HG03196 (cell line): ENCODE results near the gene MTIF3.
"Not testable (repeated sequence)": the region's sequence is repeated elsewhere in the genome, so short reads cannot be mapped to it uniquely, and the experiment has no call there.

Experiments used
- ATAC-seq: cut with Tn5 transposase; IDR thresholded peaks from one replicate; pipeline ENCODE4 v1.9.1; 2021; ENCODE audit not compliant: unreplicated experiment

MTIF3 gene

GRCh38 chr13:27421101-27421871 is 29.1 kb downstream of the MTIF3 start:
- no peak for ATAC-seq

- ATAC-seq = no peak
Measured at GRCh38 chr13:27419328-27419727, 31.0 kb downstream of the MTIF3 start.

GRCh38 chr13:27415116-27415515 is 35.2 kb downstream of the MTIF3 start:
- ATAC-seq = no peak

- no peak for ATAC-seq
Measured at GRCh38 chr13:27411341-27411740, 39.0 kb downstream of the MTIF3 start.

- no peak for ATAC-seq
Measured at GRCh38 chr13:27409013-27409412, 41.4 kb downstream of the MTIF3 start.

- no peak for ATAC-seq
Measured at GRCh38 chr13:27408074-27408473, 42.3 kb downstream of the MTIF3 start.

- no peak for ATAC-seq
Measured at GRCh38 chr13:27406178-27406939, 44.0 kb downstream of the MTIF3 start.

GRCh38 chr13:27405546-27406134 is 44.7 kb downstream of the MTIF3 start:
- no peak for ATAC-seq

GRCh38 chr13:27404680-27405079 is 45.7 kb downstream of the MTIF3 start:
- ATAC-seq = no peak

- ATAC-seq = no peak
Measured at GRCh38 chr13:27403727-27404385, 46.5 kb downstream of the MTIF3 start.

GRCh38 chr13:27403203-27403678 is 47.1 kb downstream of the MTIF3 start:
- no peak for ATAC-seq

GRCh38 chr13:27401210-27401609 is 49.2 kb downstream of the MTIF3 start:
- ATAC-seq = no peak

- ATAC-seq = not testable (repeated sequence)
Measured at GRCh38 chr13:27400405-27400804, 50.0 kb downstream of the MTIF3 start.

GRCh38 chr13:27398360-27398759 is 52.0 kb downstream of the MTIF3 start:
- ATAC-seq = no peak

GRCh38 chr13:27396252-27396846 is 54.0 kb downstream of the MTIF3 start:
- ATAC-seq = no peak

GRCh38 chr13:27395007-27395510 is 55.3 kb downstream of the MTIF3 start:
- ATAC-seq = no peak

- no peak for ATAC-seq
Measured at GRCh38 chr13:27393101-27393500, 57.3 kb downstream of the MTIF3 start.

- ATAC-seq = no peak
Measured at GRCh38 chr13:27391471-27391870, 58.9 kb downstream of the MTIF3 start.

- ATAC-seq = no peak
Measured at GRCh38 chr13:27389891-27390290, 60.5 kb downstream of the MTIF3 start.

- ATAC-seq = no peak
Measured at GRCh38 chr13:27388241-27388640, 62.1 kb downstream of the MTIF3 start.
